ENCODE data around the gene HOMER1.

HOMER1 gene

GRCh38 chr5:79513704-79514390, at the start of gene HOMER1:
Gene HOMER1, minus strand, starts transcription at chr5:79514134. Its CDS starts 1,360 bp downstream, at chr5:79512774.
- peak; percentile 54 for DNase-seq (ENCODE audit: insufficient read length, low spot score)
- no peak for FAIRE-seq
- peak; percentile 79 for TF ChIP-seq POLR2A (IDR thresholded peaks at IDR 0.05; ENCODE audit: low read depth, low read length)

- no peak for TF ChIP-seq POLR2A (IDR thresholded peaks at IDR 0.05; ENCODE audit: low read depth, low read length)
- no peak for DNase-seq (ENCODE audit: insufficient read length, low spot score)
- FAIRE-seq = no peak
Observed at GRCh38 chr5:79563247-79563590, 49.3 kb upstream of the HOMER1 start.

- DNase-seq (ENCODE audit: insufficient read length, low spot score) (no peak), FAIRE-seq (no peak)
- no peak for TF ChIP-seq POLR2A (IDR thresholded peaks at IDR 0.05; ENCODE audit: low read depth, low read length)
Observed at GRCh38 chr5:79562351-79563246, 48.7 kb upstream of the HOMER1 start.

DNA sequence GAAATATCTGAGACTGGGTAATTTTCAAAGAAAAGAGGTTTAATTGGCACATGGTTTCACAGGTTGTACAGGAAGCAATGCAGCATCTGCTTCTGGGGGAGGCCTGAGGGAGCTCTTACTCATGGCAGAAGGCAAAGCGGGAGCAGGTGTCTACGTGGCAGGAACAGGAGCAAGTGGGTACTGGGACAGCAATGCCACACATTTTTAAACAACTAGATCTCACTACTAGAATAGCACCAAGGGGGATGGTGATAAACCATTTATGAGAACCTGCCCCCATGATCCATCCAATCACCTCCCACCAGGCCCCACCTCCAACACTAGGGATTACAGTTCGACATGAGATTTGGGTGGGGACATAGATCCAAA, 47.6 kb upstream of the HOMER1 start:
- FAIRE-seq (no peak), DNase-seq (ENCODE audit: insufficient read length, low spot score) (no peak)
- no peak for TF ChIP-seq POLR2A (IDR thresholded peaks at IDR 0.05; ENCODE audit: low read depth, low read length)

DNA sequence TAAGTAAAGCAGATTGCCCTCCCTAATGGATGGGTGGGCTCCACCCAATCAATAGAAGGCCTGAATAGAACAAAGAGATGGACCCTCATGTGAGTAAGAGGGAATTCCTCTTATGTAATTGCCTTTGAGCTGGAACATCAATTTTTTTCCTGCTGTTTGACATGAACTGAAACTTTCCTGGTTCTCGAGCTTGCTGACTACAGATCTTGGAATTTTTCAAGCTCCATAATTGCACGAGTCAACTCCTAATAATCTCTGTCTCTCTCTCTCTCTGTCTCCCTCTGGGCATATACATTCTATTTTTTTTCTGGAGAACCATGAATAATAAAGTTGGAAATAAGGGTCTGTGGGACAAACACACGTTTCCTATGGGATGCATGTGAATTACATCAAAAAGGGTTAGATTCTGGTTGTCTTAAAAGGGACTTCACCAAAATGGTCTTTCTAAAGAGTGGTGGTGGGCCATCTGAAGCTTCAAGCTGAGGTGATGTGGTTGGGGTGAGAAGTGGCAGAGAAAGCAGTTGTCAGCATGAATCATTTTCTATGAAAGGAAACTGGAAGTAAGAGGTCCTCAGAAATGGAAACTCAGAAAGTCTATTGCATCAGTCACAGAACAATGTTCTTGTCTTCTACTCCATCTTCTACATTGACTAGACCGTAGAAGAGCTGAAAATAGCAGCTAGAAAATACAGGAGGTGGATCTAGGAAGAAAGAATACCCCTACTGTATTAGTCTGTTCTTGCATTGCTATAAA, 47.0 kb upstream of the HOMER1 start:
- FAIRE-seq (peak; percentile 23), DNase-seq (ENCODE audit: insufficient read length, low spot score) (no peak)
- TF ChIP-seq POLR2A (IDR thresholded peaks at IDR 0.05; ENCODE audit: low read depth, low read length) = no peak

DNA sequence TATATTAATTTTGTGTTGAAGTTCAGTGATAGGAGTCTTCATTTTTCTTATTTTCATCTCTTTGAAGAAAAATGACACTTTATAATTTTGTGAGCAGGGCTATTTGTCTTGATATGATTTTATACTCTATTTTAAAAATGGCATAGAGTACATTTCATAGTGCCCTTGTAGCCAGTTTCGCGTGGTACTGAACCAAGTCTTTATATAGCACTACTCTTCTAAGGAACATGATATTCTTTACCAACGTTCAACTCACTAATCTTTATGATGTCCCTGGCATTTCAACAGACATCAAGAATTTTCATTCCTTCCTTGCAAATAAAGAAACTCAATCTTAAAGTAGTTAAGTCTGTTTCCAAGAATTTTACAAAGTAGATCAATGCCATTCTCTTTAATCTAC, 41.5 kb upstream of the HOMER1 start:
- DNase-seq (ENCODE audit: insufficient read length, low spot score) (no peak), FAIRE-seq (no peak)
- no peak for TF ChIP-seq POLR2A (IDR thresholded peaks at IDR 0.05; ENCODE audit: low read depth, low read length)

GRCh38 chr5:79552984-79553383, 39.0 kb upstream of the HOMER1 start:
- TF ChIP-seq POLR2A (IDR thresholded peaks at IDR 0.05; ENCODE audit: low read depth, low read length) = no peak
- DNase-seq (ENCODE audit: insufficient read length, low spot score) (no peak), FAIRE-seq (no peak)

GRCh38 chr5:79547982-79548381, 34.0 kb upstream of the HOMER1 start:
- DNase-seq (ENCODE audit: insufficient read length, low spot score) (no peak), FAIRE-seq (no peak)
- no peak for TF ChIP-seq POLR2A (IDR thresholded peaks at IDR 0.05; ENCODE audit: low read depth, low read length)

DNA sequence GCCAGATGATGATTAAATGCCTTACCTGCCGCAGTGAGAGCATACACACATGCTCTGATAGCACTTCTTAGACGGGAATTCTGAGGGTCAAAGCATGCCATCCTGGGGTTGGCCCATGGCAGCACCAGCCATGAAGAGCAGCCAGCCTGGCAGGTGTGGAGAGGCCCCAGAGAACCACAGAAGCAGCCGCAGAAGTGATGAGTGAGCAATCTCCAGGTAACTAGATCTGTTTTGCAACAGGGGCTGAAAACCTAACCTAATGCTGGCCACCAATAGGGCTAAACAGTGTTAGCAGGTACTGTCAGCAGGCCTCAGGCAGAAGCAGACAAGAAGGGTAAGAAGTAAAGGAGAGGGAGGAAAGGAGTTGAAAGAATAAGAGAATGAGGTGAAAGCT, 33.5 kb upstream of the HOMER1 start:
- no peak for TF ChIP-seq POLR2A (IDR thresholded peaks at IDR 0.05; ENCODE audit: low read depth, low read length)
- FAIRE-seq = no peak
- no peak for DNase-seq (ENCODE audit: insufficient read length, low spot score)

GRCh38 chr5:79546782-79547428, 33.0 kb upstream of the HOMER1 start:
- DNase-seq (ENCODE audit: insufficient read length, low spot score) (no peak), FAIRE-seq (no peak)
- TF ChIP-seq POLR2A (IDR thresholded peaks at IDR 0.05; ENCODE audit: low read depth, low read length) = no peak

GRCh38 chr5:79544131-79544530, 30.2 kb upstream of the HOMER1 start:
- FAIRE-seq (no peak), DNase-seq (ENCODE audit: insufficient read length, low spot score) (no peak)
- no peak for TF ChIP-seq POLR2A (IDR thresholded peaks at IDR 0.05; ENCODE audit: low read depth, low read length)

GRCh38 chr5:79540939-79541338, 27.0 kb upstream of the HOMER1 start:
- FAIRE-seq (no peak), DNase-seq (ENCODE audit: insufficient read length, low spot score) (no peak)
- TF ChIP-seq POLR2A (IDR thresholded peaks at IDR 0.05; ENCODE audit: low read depth, low read length) = no peak

GRCh38 chr5:79536193-79536906, 22.4 kb upstream of the HOMER1 start:
- no peak for FAIRE-seq
- DNase-seq (ENCODE audit: insufficient read length, low spot score) = no peak
- no peak for TF ChIP-seq POLR2A (IDR thresholded peaks at IDR 0.05; ENCODE audit: low read depth, low read length)
